Glutamatergic neuron (in vitro differentiated cells): Measurements from ENCODE around the gene THAP11. TPM values are rescaled to one million over a fixed set of nuclear protein-coding genes. Genes with fewer than 3 reads are reported as not detected.

Experiments used
- DNase-seq: peaks from one replicate; pipeline ENCODE4 v3.0.0; 2022
- H3K27ac Mint-ChIP-seq: one replicate; pipeline ENCODE4 v1.8.0; 2020; ENCODE audit warnings: mild to moderate bottlenecking, mixed read lengths, inconsistent platforms; ENCODE audit not compliant: unreplicated experiment
- H3K27me3 Mint-ChIP-seq: one replicate; pipeline ENCODE4 v1.8.0; 2020; ENCODE audit warnings: mild to moderate bottlenecking, moderate library complexity, mixed read lengths, inconsistent platforms; ENCODE audit not compliant: unreplicated experiment
- H3K36me3 Mint-ChIP-seq: one replicate; pipeline ENCODE4 v1.8.0; 2020; ENCODE audit warnings: mild to moderate bottlenecking, mixed read lengths, inconsistent platforms; ENCODE audit not compliant: unreplicated experiment
- H3K4me1 Mint-ChIP-seq: one replicate; pipeline ENCODE4 v1.8.0; 2020; ENCODE audit warnings: mild to moderate bottlenecking, low read depth, mixed read lengths, inconsistent platforms; ENCODE audit not compliant: unreplicated experiment
- H3K4me3 Mint-ChIP-seq: one replicate; pipeline ENCODE4 v1.8.0; 2020; ENCODE audit warnings: mild to moderate bottlenecking, mixed read lengths, inconsistent platforms; ENCODE audit not compliant: unreplicated experiment
- H3K9me3 Mint-ChIP-seq: one replicate; pipeline ENCODE4 v1.8.0; 2020; ENCODE audit warnings: mild to moderate bottlenecking, moderate library complexity, mixed read lengths, inconsistent platforms; ENCODE audit not compliant: unreplicated experiment
- total RNA-seq: library from RNA; stranded (reverse); fragmentation: NEBNext Ultra II Directional; extraction: Animal tissue kit (Norgen Biotek cat#: 25700); gene quantifications from one replicate; pipeline ENCODE4 v1.2.1, GENCODE V29; 2021; ENCODE audit not compliant: unreplicated experiment
- TF ChIP-seq, protein P1 (sequence below): fragments of 200-600 bp; sonication (generic); IDR thresholded peaks from one replicate; pipeline ENCODE4 v1.5.0; 2021; ENCODE audit not compliant: partially characterized antibody, unreplicated experiment

THAP11 gene
- total RNA-seq, 1 donor from 2014 or later = 23.1 TPM

DNA sequence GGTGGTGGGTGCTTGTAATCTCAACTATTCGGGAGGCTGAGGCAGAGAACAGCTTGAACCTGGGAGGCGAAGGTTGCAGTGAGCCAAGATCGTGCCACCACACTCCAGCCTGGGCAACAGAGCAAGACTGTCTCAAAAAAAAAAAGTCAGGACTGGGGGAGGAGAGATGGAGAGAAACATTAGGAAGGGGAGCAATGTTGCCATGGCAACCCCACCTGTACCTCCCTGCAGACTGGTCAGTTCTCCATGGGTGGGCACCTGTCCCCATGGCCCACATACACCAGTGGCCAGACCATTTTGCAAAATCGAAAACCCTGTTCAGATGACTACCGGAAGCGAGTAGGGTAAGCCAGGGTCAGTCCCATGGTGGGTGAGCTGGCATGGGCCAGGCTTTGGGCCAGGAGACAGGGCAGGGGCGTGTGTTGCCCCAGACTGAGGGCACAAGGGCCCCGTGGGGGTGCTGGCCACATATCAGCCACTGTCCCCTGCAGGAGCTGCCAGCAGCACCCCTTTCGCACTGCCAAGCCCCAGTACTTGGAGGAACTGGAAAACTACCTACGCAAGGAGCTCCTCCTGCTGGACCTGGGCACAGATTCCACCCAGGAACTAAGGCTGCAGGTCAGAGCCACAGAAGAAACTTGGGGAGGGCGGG lies 21.4 kb upstream of the THAP11 start:
- peaks cover 10% of the 10 kb centered on the region for H3K27me3 Mint-ChIP-seq
- no peak overlapping the region for H3K4me3 Mint-ChIP-seq
- no peak overlapping the region for H3K27ac Mint-ChIP-seq
- H3K9me3 Mint-ChIP-seq = peaks cover 2% of the 10 kb centered on the region
- peaks cover 7% of the 10 kb centered on the region for H3K36me3 Mint-ChIP-seq
- TF ChIP-seq, protein P1, sequence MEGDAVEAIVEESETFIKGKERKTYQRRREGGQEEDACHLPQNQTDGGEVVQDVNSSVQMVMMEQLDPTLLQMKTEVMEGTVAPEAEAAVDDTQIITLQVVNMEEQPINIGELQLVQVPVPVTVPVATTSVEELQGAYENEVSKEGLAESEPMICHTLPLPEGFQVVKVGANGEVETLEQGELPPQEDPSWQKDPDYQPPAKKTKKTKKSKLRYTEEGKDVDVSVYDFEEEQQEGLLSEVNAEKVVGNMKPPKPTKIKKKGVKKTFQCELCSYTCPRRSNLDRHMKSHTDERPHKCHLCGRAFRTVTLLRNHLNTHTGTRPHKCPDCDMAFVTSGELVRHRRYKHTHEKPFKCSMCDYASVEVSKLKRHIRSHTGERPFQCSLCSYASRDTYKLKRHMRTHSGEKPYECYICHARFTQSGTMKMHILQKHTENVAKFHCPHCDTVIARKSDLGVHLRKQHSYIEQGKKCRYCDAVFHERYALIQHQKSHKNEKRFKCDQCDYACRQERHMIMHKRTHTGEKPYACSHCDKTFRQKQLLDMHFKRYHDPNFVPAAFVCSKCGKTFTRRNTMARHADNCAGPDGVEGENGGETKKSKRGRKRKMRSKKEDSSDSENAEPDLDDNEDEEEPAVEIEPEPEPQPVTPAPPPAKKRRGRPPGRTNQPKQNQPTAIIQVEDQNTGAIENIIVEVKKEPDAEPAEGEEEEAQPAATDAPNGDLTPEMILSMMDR = no peak
- DNase-seq = no peak
- no peaks in the 10 kb centered on the region for H3K4me1 Mint-ChIP-seq

DNA sequence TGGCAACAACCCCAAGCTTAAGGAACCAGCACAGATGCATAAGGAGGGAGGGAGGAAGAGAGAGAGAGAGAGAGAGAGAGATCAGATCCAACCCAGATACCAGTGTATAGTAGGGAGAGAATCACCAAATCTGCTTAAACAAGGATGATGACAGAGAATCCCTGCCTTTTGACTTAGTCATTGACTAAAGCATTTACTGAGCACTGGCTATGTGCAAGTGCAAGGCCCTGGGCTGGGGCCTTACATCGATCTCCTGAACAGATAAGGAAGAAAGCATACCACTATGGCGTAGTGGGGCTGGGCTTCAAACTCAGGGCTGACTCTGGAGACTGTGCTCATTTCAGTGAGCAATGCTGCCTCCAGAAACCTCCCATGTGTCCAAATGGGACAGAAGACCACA lies 19.6 kb upstream of the THAP11 start:
- peaks cover 2% of the 10 kb centered on the region for H3K9me3 Mint-ChIP-seq
- no peak overlapping the region for H3K4me3 Mint-ChIP-seq
- peaks cover 10% of the 10 kb centered on the region for H3K27me3 Mint-ChIP-seq
- peaks cover 13% of the 10 kb centered on the region for H3K36me3 Mint-ChIP-seq
- H3K4me1 Mint-ChIP-seq = no peaks in the 10 kb centered on the region
- TF ChIP-seq, protein P1 = no peak
- H3K27ac Mint-ChIP-seq = no peak overlapping the region
- no peak for DNase-seq

DNA sequence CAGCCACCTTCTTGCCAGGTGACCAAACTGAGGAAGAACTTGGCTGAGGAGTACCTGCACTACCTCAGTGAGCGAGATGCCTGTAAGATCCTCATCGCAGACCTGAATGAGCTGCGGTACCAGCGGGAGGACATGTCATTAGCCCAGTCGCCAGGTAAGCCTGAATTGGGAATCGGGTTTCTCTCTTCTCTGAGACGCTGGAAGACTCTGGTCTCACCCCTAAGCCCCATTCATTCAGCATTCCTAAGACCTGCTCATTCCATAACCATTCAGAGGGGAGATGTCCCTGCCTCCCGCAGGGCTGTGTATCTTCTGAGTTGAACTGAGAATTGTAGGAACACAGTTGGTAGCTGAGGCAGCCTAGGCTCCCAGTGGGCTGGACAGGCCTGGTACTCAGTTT lies 17.0 kb upstream of the THAP11 start:
- Mint-ChIP-seq H3K36me3 (peaks cover 18% of the 10 kb centered on the region), H3K27ac (no peak overlapping the region), H3K27me3 (peaks cover 12% of the 10 kb centered on the region), H3K4me1 (no peaks in the 10 kb centered on the region), H3K9me3 (peaks cover 3% of the 10 kb centered on the region), H3K4me3 (no peak overlapping the region)
- TF ChIP-seq, protein P1 = no peak
- no peak for DNase-seq

DNA sequence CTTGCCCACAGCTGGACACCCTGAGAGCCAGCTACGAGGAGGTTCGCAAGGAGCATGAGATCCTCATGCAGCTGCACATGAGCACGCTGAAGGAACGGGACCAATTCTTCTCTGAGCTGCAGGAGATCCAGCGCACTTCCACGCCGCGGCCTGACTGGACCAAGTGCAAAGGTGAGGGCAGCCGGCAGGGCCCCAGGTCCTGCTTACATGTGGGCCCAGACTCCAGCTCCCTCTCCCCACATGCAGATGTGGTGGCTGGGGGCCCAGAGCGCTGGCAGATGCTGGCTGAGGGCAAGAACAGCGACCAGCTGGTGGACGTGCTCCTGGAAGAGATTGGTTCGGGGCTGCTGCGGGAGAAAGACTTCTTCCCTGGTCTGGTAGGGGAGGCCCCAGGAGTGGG lies 16.2 kb upstream of the THAP11 start:
- H3K27me3 Mint-ChIP-seq = peaks cover 8% of the 10 kb centered on the region
- peaks cover 18% of the 10 kb centered on the region for H3K36me3 Mint-ChIP-seq
- peaks cover 3% of the 10 kb centered on the region for H3K9me3 Mint-ChIP-seq
- no peak for DNase-seq
- H3K27ac Mint-ChIP-seq = no peak overlapping the region
- no peak overlapping the region for H3K4me3 Mint-ChIP-seq
- H3K4me1 Mint-ChIP-seq = no peaks in the 10 kb centered on the region
- TF ChIP-seq, protein P1 = no peak

DNA sequence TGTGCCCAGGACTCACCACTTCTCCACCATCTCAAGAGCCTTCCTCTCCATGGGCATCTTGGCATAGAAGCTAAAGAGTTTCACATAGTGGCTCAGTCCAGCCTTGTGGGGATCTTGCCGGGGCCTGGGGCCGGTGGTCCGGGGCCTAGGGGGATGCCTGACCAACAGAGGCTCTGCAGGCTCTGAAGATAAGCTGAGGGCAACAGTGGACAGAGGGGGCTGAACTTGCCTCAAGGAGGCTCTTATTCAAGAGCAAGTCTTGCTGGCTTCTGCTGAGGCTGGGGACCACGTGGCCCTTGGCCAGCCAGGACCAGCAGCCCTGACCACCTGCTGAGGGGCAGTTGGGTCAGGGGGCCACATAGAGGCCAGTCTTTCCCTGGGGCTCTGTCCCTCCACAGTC lies 13.5 kb upstream of the THAP11 start:
- no peak for DNase-seq
- Mint-ChIP-seq H3K36me3 (peaks cover 14% of the 10 kb centered on the region), H3K4me3 (no peak overlapping the region), H3K4me1 (peaks cover 4% of the 10 kb centered on the region), H3K27ac (no peak overlapping the region), H3K27me3 (peaks cover 12% of the 10 kb centered on the region), H3K9me3 (peaks cover 8% of the 10 kb centered on the region)
- TF ChIP-seq, protein P1 = no peak
